WTC11 (cell line): ENCODE data around the gene INF2.

ENCODE experiments used
- ATF2 ChIP-seq: sonication (generic); formaldehyde crosslinking; IDR thresholded peaks from 2 replicates; pipeline ENCODE4 v1.8.1; 2022; ENCODE audit warnings: low read depth, missing genetic modification reagents, borderline replicate concordance
- KAT7 ChIP-seq: sonication (generic); formaldehyde crosslinking; IDR thresholded peaks from 2 replicates; pipeline ENCODE4 v1.8.1; 2023; ENCODE audit warnings: missing genetic modification reagents, mild to moderate bottlenecking, borderline replicate concordance
- TEAD4 ChIP-seq: sonication (generic); formaldehyde crosslinking; IDR thresholded peaks from 2 replicates; pipeline ENCODE4 v1.8.0; 2022; ENCODE audit warnings: mild to moderate bottlenecking, missing genetic modification reagents
- TF ChIP-seq, protein P1 (sequence below): fragments of 200-600 bp; IDR thresholded peaks from 2 replicates; pipeline ENCODE4 v1.8.0; 2022; ENCODE audit warnings: antibody characterized with exemption

GRCh38 chr14:104689881-104690711, 678 bp downstream of the INF2 start:
- TF ChIP-seq TEAD4 = no peak
- TF ChIP-seq, protein P1, sequence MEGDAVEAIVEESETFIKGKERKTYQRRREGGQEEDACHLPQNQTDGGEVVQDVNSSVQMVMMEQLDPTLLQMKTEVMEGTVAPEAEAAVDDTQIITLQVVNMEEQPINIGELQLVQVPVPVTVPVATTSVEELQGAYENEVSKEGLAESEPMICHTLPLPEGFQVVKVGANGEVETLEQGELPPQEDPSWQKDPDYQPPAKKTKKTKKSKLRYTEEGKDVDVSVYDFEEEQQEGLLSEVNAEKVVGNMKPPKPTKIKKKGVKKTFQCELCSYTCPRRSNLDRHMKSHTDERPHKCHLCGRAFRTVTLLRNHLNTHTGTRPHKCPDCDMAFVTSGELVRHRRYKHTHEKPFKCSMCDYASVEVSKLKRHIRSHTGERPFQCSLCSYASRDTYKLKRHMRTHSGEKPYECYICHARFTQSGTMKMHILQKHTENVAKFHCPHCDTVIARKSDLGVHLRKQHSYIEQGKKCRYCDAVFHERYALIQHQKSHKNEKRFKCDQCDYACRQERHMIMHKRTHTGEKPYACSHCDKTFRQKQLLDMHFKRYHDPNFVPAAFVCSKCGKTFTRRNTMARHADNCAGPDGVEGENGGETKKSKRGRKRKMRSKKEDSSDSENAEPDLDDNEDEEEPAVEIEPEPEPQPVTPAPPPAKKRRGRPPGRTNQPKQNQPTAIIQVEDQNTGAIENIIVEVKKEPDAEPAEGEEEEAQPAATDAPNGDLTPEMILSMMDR = no peak
- 0 out of 2 replicates have a peak, but pooled peaks have one; percentile 58 for TF ChIP-seq KAT7 (CRISPR knock-in tag)
- no peak for TF ChIP-seq ATF2
